HepG2 (cell line): ENCODE results near the gene ZNF90. TPM values are rescaled to one million over a fixed set of nuclear protein-coding genes. Genes with fewer than 3 reads are reported as not detected.
A peak's percentile ranks its signal among the peaks of the same experiment; 100 is the strongest.
"Not testable (repeated sequence)": the region's sequence is repeated elsewhere in the genome, so short reads cannot be mapped to it uniquely, and the experiment has no call there.

Experiments
- ATAC-seq: fragments of 200-7000 bp; cut with Tn5 transposase; 3 replicates; pipeline ENCODE4 v1.9.1; 2020; ENCODE audit warnings: mild to moderate bottlenecking, moderate library complexity
- BruUV-seq: library from RNA; stranded (reverse); fragments of 400-500 nt; replicated peaks from 2 replicates; lab custom pipeline; 2021; lab: Mats Ljungman, UMichigan
- CTCF ChIA-PET: fragments of 300-600 bp; formaldehyde crosslinking; extraction: SDS; loops from one replicate; lab custom pipeline; 2021; ENCODE audit warnings: low total read pairs, inconsistent platforms, low intra/inter-chr PET ratio; lab: Yijun Ruan, JAX
- POLR2A ChIA-PET: fragments of 350-600 bp; sonication (Branson Sonifier 250); formaldehyde crosslinking; loops from one replicate; lab custom pipeline; 2020; ENCODE audit warnings: antibody characterized with exemption, inconsistent platforms; lab: Yijun Ruan, JAX
- DNase-seq: peaks from one replicate; pipeline ENCODE4 v3.0.0-alpha.2; 2015; ENCODE audit warnings: low spot score
- FAIRE-seq: peaks from 3 replicates; lab custom pipeline; 2011; peaks lifted over from hg19 to GRCh38; lab: Jason Lieb, UNC
- H2AFZ ChIP-seq: one replicate; pipeline ENCODE4 v1.6.1; 2011; ENCODE audit warnings: low read length, inconsistent platforms
- H3K27ac ChIP-seq: fragments of 300-600 bp; 3 replicates; pipeline ENCODE4 v1.8.0; 2011; ENCODE audit warnings: mixed run types, mild to moderate bottlenecking, mixed read lengths, low read length, inconsistent platforms; ENCODE audit not compliant: insufficient read depth; ENCODE audit errors: extremely low read length
- H3K27me3 ChIP-seq, 2 experiments: fragments of 200-600 bp in 1 of 2; 2 replicates in 1 of 2; 3 replicates in 1 of 2; pipeline versions ENCODE4 v1.6.0 to v1.8.0; 2011; ENCODE audit warnings: low read length in 2 of 2, mild to moderate bottlenecking in 2 of 2, moderate library complexity in 2 of 2, inconsistent platforms in 1 of 2; ENCODE audit not compliant: insufficient read depth in 2 of 2, control insufficient read depth in 1 of 2
- H3K36me3 ChIP-seq, 2 experiments: fragments of 200-600 bp in 1 of 2; replicated peaks in 1 of 2; 2 replicates in 1 of 2; 3 replicates in 1 of 2; pipeline versions ENCODE4 v1.5.1 to v1.8.0; 2011; ENCODE audit warnings: low read length in 2 of 2, inconsistent platforms in 1 of 2; ENCODE audit not compliant: insufficient read depth in 2 of 2, control insufficient read depth in 1 of 2
- H3K4me1 ChIP-seq: 2 replicates; pipeline ENCODE4 v1.5.1; 2012; ENCODE audit warnings: low read length, inconsistent platforms; ENCODE audit not compliant: insufficient read depth
- H3K4me2 ChIP-seq: 2 replicates; pipeline ENCODE4 v1.6.0; 2011; ENCODE audit warnings: low read depth, low read length, inconsistent platforms
- H3K4me3 ChIP-seq, 3 experiments: fragments of 200-600 bp in 1 of 3; sonication (generic), shearing (Covaris generic) in 1 of 3; replicated peaks in 1 of 3; 2 replicates each; pipeline ENCODE4 v1.5.1; 2011 to 2016; ENCODE audit warnings: low read length in 3 of 3, inconsistent platforms in 2 of 3, low read depth in 2 of 3, mild to moderate bottlenecking in 2 of 3, control low read depth in 1 of 3, mixed read lengths in 1 of 3; ENCODE audit not compliant: insufficient read depth in 1 of 3
- H3K79me2 ChIP-seq: one replicate; pipeline ENCODE4 v1.6.1; 2011; ENCODE audit warnings: low read length, inconsistent platforms; ENCODE audit not compliant: insufficient read depth
- H3K9ac ChIP-seq: 2 replicates; pipeline ENCODE4 v1.6.0; 2011; ENCODE audit warnings: mild to moderate bottlenecking, low read depth, low read length, inconsistent platforms; ENCODE audit not compliant: insufficient read depth
- H3K9me3 ChIP-seq: 2 replicates; pipeline ENCODE4 v1.5.1; 2012; ENCODE audit warnings: mild to moderate bottlenecking, low read length
- H4K20me1 ChIP-seq: 2 replicates; pipeline ENCODE4 v1.6.0; 2011; ENCODE audit warnings: inconsistent platforms, mild to moderate bottlenecking, low read length, moderate library complexity; ENCODE audit not compliant: insufficient read depth
- ATF4 ChIP-seq, 2 experiments: fragments of 450-650 bp in 1 of 2; sonication (generic) in 1 of 2; formaldehyde crosslinking; IDR thresholded peaks; 2 replicates each; pipeline versions ENCODE4 v1.5.0 to v1.8.0; 2020 to 2022; ENCODE audit warnings: mild to moderate bottlenecking in 1 of 2, missing genetic modification reagents in 1 of 2
- GPBP1L1 ChIP-seq: sonication (generic); formaldehyde crosslinking; IDR thresholded peaks from 2 replicates; pipeline ENCODE4 v1.5.0; 2020; ENCODE audit warnings: mild to moderate bottlenecking, missing genetic modification reagents
- ISL2 ChIP-seq: sonication (generic); formaldehyde crosslinking; IDR thresholded peaks from 2 replicates; pipeline ENCODE4 v1.5.0; 2020; ENCODE audit warnings: missing genetic modification reagents
- KDM5A ChIP-seq: fragments of 200-600 bp; sonication (generic); IDR thresholded peaks from 2 replicates; pipeline ENCODE4 v1.7.0; 2018; ENCODE audit warnings: antibody characterized with exemption, mild to moderate bottlenecking, low read length, borderline replicate concordance
- PHF20 ChIP-seq: sonication (generic); formaldehyde crosslinking; IDR thresholded peaks from 2 replicates; pipeline ENCODE4 v1.5.0; 2020; ENCODE audit warnings: mild to moderate bottlenecking, missing genetic modification reagents
- RXRB ChIP-seq: IDR thresholded peaks from 2 replicates; pipeline ENCODE4 v1.6.1; 2016; ENCODE audit warnings: borderline replicate concordance, missing genetic modification reagents, missing compliant biosample characterization
- TMF1 ChIP-seq: sonication (generic); formaldehyde crosslinking; IDR thresholded peaks from 2 replicates; pipeline ENCODE4 v1.8.1; 2022; ENCODE audit warnings: low read depth, missing genetic modification reagents
- ZBTB21 ChIP-seq: sonication (generic); formaldehyde crosslinking; IDR thresholded peaks from 2 replicates; pipeline ENCODE4 v1.4.0; 2020; ENCODE audit warnings: missing genetic modification reagents
- ZFX ChIP-seq: sonication (generic); formaldehyde crosslinking; IDR thresholded peaks from 2 replicates; pipeline ENCODE4 v1.4.0; 2020; ENCODE audit warnings: mild to moderate bottlenecking, low read depth, missing genetic modification reagents, moderate library complexity
- ZKSCAN5 ChIP-seq: sonication (generic); formaldehyde crosslinking; IDR thresholded peaks from 2 replicates; pipeline ENCODE4 v1.5.1; 2020; ENCODE audit warnings: mild to moderate bottlenecking, missing genetic modification reagents
- ZNF207 ChIP-seq: fragments of 450-650 bp; IDR thresholded peaks from 2 replicates; pipeline ENCODE4 v1.6.1; 2016; ENCODE audit warnings: antibody characterized with exemption, borderline replicate concordance
- ZSCAN25 ChIP-seq: sonication (generic); formaldehyde crosslinking; IDR thresholded peaks from 2 replicates; pipeline ENCODE4 v1.8.0; 2022; ENCODE audit warnings: mild to moderate bottlenecking, missing genetic modification reagents
- ZSCAN9 ChIP-seq: IDR thresholded peaks from 2 replicates; pipeline ENCODE4 v1.6.1; 2016; ENCODE audit warnings: borderline replicate concordance
- WGBS: methylation state at CpG from one replicate; pipeline ENCODE4 v1.1.6; 2017; ENCODE audit warnings: low lambda C conversion rate; 5-methylcytosine and 5-hydroxymethylcytosine counted together
- in situ Hi-C: cut with HindIII; loops from 2 replicates; pipeline ENCODE4 v1.10.0; 2017; ENCODE audit warnings: low pct_unique_long_range_greater_than_20kb; ENCODE audit not compliant: extremely low pct_ligation_motif_present
- intact Hi-C: fragments of 100-400 bp; cut with micrococcal nuclease; formaldehyde crosslinking; loops from one replicate; pipeline ENCODE4 v1.10.0; 2022; ENCODE audit not compliant: unreplicated experiment
- polyA plus RNA-seq, 8 experiments: library from polyadenylated mRNA; depleted of rRNA in 3 of 8; stranded (reverse) in 7 of 8; unstranded in 1 of 8; fragments of >200 nt; fragmentation: Illumina TruSeq in 4 of 8; extraction: Trizol in 4 of 8; gene quantifications; 2 replicates each; pipeline versions ENCODE4 v1.2.1 to v1.2.3, GENCODE V29; 2011 to 2016; ENCODE audit warnings: low read depth in 4 of 8, missing spikeins in 1 of 8, mixed read lengths in 1 of 8; ENCODE audit not compliant: insufficient read depth in 1 of 8
- total RNA-seq, 5 experiments: library from RNA; depleted of rRNA; stranded (reverse); fragments of >200 nt; fragmentation: Illumina TruSeq; extraction: Trizol; gene quantifications; 2 replicates each; pipeline ENCODE4 v1.2.3, GENCODE V29; 2016; ENCODE audit warnings: low read depth in 1 of 5

ZNF90 gene
- total and polyA plus RNA-seq, 2 of the 13 experiments (the other 11 are each of a cell fraction or from before 2014, with no cell fraction given), result 2.1 to 3.8 TPM

GRCh38 chr19:20039203-20039723, 38.5 kb upstream of the ZNF90 start, which contains the start of gene ZNF682 (continued):
- TF ChIP-seq TMF1 (CRISPR knock-in tag), result 0 out of 2 replicates have a peak, but pooled peaks have one; percentile 20
- peak; percentile 60 for TF ChIP-seq PHF20 (CRISPR knock-in tag)

GRCh38 chr19:20044663-20045062, 33.1 kb upstream of the ZNF90 start:
- intact Hi-C loops (no loop called here), in situ Hi-C loops (no loop called here)
- Histone ChIP-seq H3K9ac (no peak overlapping the region), H3K79me2 (no peaks in the 10 kb centered on the region), H2AFZ (no peak overlapping the region), H3K9me3 (peaks cover 47% of the 10 kb centered on the region), H4K20me1 (no peaks in the 10 kb centered on the region), H3K27ac (no peak overlapping the region), H3K4me1 (no peaks in the 10 kb centered on the region), H3K4me3 (no peak overlapping the region), H3K27me3 (no peaks in the 10 kb centered on the region), H3K4me2 (no peak overlapping the region), H3K36me3 (no peaks in the 10 kb centered on the region)
- WGBS, result 6% methylated on average over 3 of the region's 3 CpGs
- BruUV-seq, result no TSS peak
- TF ChIP-seq ISL2 (CRISPR knock-in tag), result no peak
- TF ChIP-seq RXRB (CRISPR knock-in tag), result no peak
- TF ChIP-seq KDM5A, result no peak
- TF ChIP-seq ZNF207, result no peak
- no peak for TF ChIP-seq ZSCAN9 (CRISPR knock-in tag)
- TF ChIP-seq GPBP1L1 (CRISPR knock-in tag), result no peak
- TF ChIP-seq ZFX (CRISPR knock-in tag), result no peak
- no peak for TF ChIP-seq ZKSCAN5
- TF ChIP-seq ATF4 (CRISPR knock-in tag; IDR thresholded peaks at IDR 0.05), result no peak
- TF ChIP-seq ZBTB21 (CRISPR knock-in tag), result no peak
- TF ChIP-seq ZSCAN25, result no peak
- DNase-seq (no peak), FAIRE-seq (no peak), ATAC-seq (no peak)
- POLR2A ChIA-PET, result no interaction called here
- CTCF ChIA-PET, result no interaction called here

- ATAC-seq, in situ Hi-C loops, H2AFZ ChIP-seq, H3K4me1 ChIP-seq, POLR2A ChIA-PET, H3K9ac ChIP-seq, FAIRE-seq, intact Hi-C loops, H3K27me3 ChIP-seq, H3K4me2 ChIP-seq, H3K79me2 ChIP-seq, H3K27ac ChIP-seq, BruUV-seq, DNase-seq, H4K20me1 ChIP-seq, H3K36me3 ChIP-seq, H3K4me3 ChIP-seq, CTCF ChIA-PET: not testable (repeated sequence)
- peaks cover 58% of the 10 kb centered on the region for H3K9me3 ChIP-seq
- WGBS, result 22% methylated on average over 5 of the region's 5 CpGs
Measured at GRCh38 chr19:20045742-20046141, 32.1 kb upstream of the ZNF90 start.
